HepG2 (cell line): Measurements from ENCODE around the gene HSPA1B. TPM values are rescaled to one million over a fixed set of nuclear protein-coding genes. Genes with fewer than 3 reads are reported as not detected.
A peak's percentile ranks its signal among the peaks of the same experiment; 100 is the strongest.

Experiments
- ARHGAP35 ChIP-seq: sonication (generic); formaldehyde crosslinking; IDR thresholded peaks from 2 replicates; pipeline ENCODE4 v1.9.0; 2022; ENCODE audit warnings: mild to moderate bottlenecking, inconsistent platforms, moderate library complexity, missing genetic modification reagents, borderline replicate concordance
- CENPT ChIP-seq: sonication (generic); formaldehyde crosslinking; IDR thresholded peaks from 2 replicates; pipeline ENCODE4 v1.8.0; 2022; ENCODE audit warnings: low read depth, mild to moderate bottlenecking, moderate library complexity, missing genetic modification reagents
- ERF ChIP-seq: IDR thresholded peaks from 2 replicates; pipeline ENCODE4 v1.6.1; 2018; ENCODE audit warnings: missing biosample characterization, missing genetic modification reagents
- GTF3A ChIP-seq: sonication (generic); formaldehyde crosslinking; conservative IDR thresholded peaks from 2 replicates; pipeline ENCODE4 v1.4.0; 2020; ENCODE audit warnings: mild to moderate bottlenecking, missing genetic modification reagents
- HDAC6 ChIP-seq: fragments of 200-600 bp; sonication (generic); IDR thresholded peaks from 2 replicates; pipeline ENCODE4 v1.7.0; 2017; ENCODE audit warnings: mild to moderate bottlenecking, antibody characterized with exemption, low read length, low read depth
- KDM4B ChIP-seq: sonication (generic); formaldehyde crosslinking; IDR thresholded peaks from 2 replicates; pipeline ENCODE4 v1.4.0; 2020; ENCODE audit warnings: missing genetic modification reagents
- MIXL1 ChIP-seq: IDR thresholded peaks from 2 replicates; pipeline ENCODE4 v1.6.1; 2016
- NFIC ChIP-seq: IDR thresholded peaks from 2 replicates; pipeline ENCODE4 v1.6.1; 2012; ENCODE audit warnings: mild to moderate bottlenecking, low read length, inconsistent platforms
- PAWR ChIP-seq: sonication (generic); formaldehyde crosslinking; IDR thresholded peaks from 2 replicates; pipeline ENCODE4 v1.4.0; 2020; ENCODE audit warnings: missing genetic modification reagents, mild to moderate bottlenecking, borderline replicate concordance
- PCBP1 ChIP-seq: fragments of 200-400 bp; formaldehyde crosslinking; IDR thresholded peaks from 2 replicates; pipeline ENCODE4 v1.6.1; 2017; ENCODE audit warnings: mild to moderate bottlenecking, low read depth, low read length, borderline replicate concordance
- RERE ChIP-seq: IDR thresholded peaks from 2 replicates; pipeline ENCODE4 v1.6.1; 2016; ENCODE audit warnings: low read depth, missing genetic modification reagents, missing compliant biosample characterization
- TAF15 ChIP-seq: fragments of 200-400 bp; formaldehyde crosslinking; IDR thresholded peaks from one replicate; pipeline ENCODE4 v1.6.1; 2018; ENCODE audit warnings: mild to moderate bottlenecking, low read depth, low read length; ENCODE audit not compliant: poor library complexity, severe bottlenecking
- YY1 ChIP-seq: IDR thresholded peaks from 2 replicates; pipeline ENCODE4 v1.6.1; 2011; ENCODE audit warnings: low read length, low read depth, moderate library complexity, mild to moderate bottlenecking; ENCODE audit not compliant: insufficient read depth, insufficient replicate concordance
- ZFP37 ChIP-seq: sonication (generic); formaldehyde crosslinking; IDR thresholded peaks from 2 replicates; pipeline ENCODE4 v1.4.0; 2020; ENCODE audit warnings: missing genetic modification reagents, borderline replicate concordance
- ZMYM4 ChIP-seq: sonication (generic); formaldehyde crosslinking; IDR thresholded peaks from 2 replicates; pipeline ENCODE4 v1.8.1; 2023; ENCODE audit warnings: mild to moderate bottlenecking, missing genetic modification reagents
- ZNF205 ChIP-seq: IDR thresholded peaks from 2 replicates; pipeline ENCODE4 v1.6.1; 2018; ENCODE audit warnings: missing biosample characterization, missing genetic modification reagents
- ZNF510 ChIP-seq: sonication (generic); formaldehyde crosslinking; IDR thresholded peaks from 2 replicates; pipeline ENCODE4 v1.4.0; 2020; ENCODE audit warnings: low read depth, mild to moderate bottlenecking, missing genetic modification reagents
- ZNF746 ChIP-seq: sonication (generic); formaldehyde crosslinking; IDR thresholded peaks from 2 replicates; pipeline ENCODE4 v1.8.0; 2022; ENCODE audit warnings: mild to moderate bottlenecking, missing genetic modification reagents
- polyA plus RNA-seq, 8 experiments: library from polyadenylated mRNA; depleted of rRNA in 3 of 8; stranded (reverse) in 7 of 8; unstranded in 1 of 8; fragments of >200 nt; fragmentation: Illumina TruSeq in 4 of 8; extraction: Trizol in 4 of 8; gene quantifications; 2 replicates each; pipeline versions ENCODE4 v1.2.1 to v1.2.3, GENCODE V29; 2011 to 2016; ENCODE audit warnings: low read depth in 4 of 8, missing spikeins in 1 of 8, mixed read lengths in 1 of 8; ENCODE audit not compliant: insufficient read depth in 1 of 8
- total RNA-seq, 5 experiments: library from RNA; depleted of rRNA; stranded (reverse); fragments of >200 nt; fragmentation: Illumina TruSeq; extraction: Trizol; gene quantifications; 2 replicates each; pipeline ENCODE4 v1.2.3, GENCODE V29; 2016; ENCODE audit warnings: low read depth in 1 of 5
- TF ChIP-seq, protein P1 (sequence below): sonication (generic); formaldehyde crosslinking; IDR thresholded peaks from 2 replicates; pipeline ENCODE4 v1.5.0; 2020; ENCODE audit warnings: missing genetic modification reagents, mild to moderate bottlenecking, borderline replicate concordance
- TF ChIP-seq, protein P2 (sequence below): sonication (generic); formaldehyde crosslinking; IDR thresholded peaks from 2 replicates; pipeline ENCODE4 v1.8.0; 2022; ENCODE audit warnings: mild to moderate bottlenecking, missing genetic modification reagents, moderate library complexity

HSPA1B gene
- total and polyA plus RNA-seq, 2 of the 13 experiments (the other 11 are each of a cell fraction or from before 2014, with no cell fraction given) = 26.0 to 186 TPM

DNA sequence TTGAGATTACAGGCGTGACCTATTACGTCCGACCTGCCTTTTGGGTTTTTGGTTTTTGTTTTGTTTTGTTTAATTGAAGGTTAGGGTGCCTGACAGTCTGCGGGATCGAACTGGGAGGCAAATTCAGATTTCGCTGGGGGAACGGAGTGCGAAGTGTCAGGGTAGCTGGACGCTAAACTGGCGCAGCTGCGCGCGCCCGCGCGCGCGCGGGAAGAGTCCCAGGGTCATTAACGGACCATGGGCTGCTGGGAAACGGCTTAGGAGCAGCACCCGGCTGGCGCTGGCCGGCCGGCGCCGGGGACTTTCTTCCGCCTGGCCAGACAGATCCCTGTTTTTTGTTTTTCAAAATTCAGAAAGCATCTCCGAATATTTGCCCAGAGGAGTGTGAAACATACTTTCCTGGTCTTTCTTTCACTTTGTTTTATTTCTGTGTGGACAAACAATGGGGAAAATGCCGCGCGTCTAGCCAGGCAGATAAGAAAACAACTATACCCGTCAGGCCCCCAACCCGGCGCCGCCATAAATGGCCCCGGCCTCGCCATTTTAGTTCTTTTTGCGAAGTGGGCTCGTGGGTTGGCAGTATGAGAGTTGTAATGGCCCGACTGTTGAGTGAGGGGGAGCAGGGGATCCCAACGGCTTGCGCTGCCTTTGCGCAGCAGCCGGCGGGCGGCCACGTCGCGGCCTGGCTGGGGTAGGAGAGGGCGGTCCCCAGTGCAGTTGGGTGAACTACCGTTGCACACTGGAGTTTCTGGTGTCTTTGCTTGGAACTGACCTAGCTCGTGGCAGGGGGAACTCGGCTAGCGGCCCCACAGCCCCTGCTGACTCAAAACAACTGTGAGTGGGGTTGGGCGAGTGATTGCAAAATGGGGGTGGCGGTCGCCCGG, 7.1 kb downstream of the HSPA1B start (continued):
- TF ChIP-seq, protein P1, sequence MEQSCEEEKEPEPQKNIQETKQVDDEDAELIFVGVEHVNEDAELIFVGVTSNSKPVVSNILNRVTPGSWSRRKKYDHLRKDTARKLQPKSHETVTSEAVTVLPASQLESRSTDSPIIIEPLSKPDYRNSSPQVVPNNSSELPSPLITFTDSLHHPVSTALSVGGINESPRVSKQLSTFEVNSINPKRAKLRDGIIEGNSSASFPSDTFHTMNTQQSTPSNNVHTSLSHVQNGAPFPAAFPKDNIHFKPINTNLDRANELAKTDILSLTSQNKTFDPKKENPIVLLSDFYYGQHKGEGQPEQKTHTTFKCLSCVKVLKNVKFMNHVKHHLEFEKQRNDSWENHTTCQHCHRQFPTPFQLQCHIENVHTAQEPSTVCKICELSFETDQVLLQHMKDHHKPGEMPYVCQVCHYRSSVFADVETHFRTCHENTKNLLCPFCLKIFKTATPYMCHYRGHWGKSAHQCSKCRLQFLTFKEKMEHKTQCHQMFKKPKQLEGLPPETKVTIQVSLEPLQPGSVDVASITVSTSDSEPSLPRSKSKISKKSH (CRISPR knock-in tag) = peak; percentile 78; the same call in 1 of the 2 replicates
- TF ChIP-seq ERF (CRISPR knock-in tag) = peak; percentile 79
- TF ChIP-seq KDM4B (CRISPR knock-in tag) = 0 out of 2 replicates have a peak, but pooled peaks have one; percentile 21
- peak; percentile 84 for TF ChIP-seq ZNF205 (CRISPR knock-in tag)
- TF ChIP-seq ZFP37 = 0 out of 2 replicates have a peak, but pooled peaks have one; percentile 59
- TF ChIP-seq ZNF746 (CRISPR knock-in tag) = no peak
- TF ChIP-seq GTF3A (CRISPR knock-in tag) = 0 out of 2 replicates have a peak, but pooled peaks have one; percentile 71
- peak; percentile 89; the same call in 1 of the 2 replicates for TF ChIP-seq HDAC6
- TF ChIP-seq TAF15 = peak; percentile 72
- 0 out of 2 replicates have a peak, but pooled peaks have one; percentile 45 for TF ChIP-seq ZNF510 (CRISPR knock-in tag)
- no peak for TF ChIP-seq PAWR
- no peak for TF ChIP-seq CENPT (CRISPR knock-in tag)
- TF ChIP-seq YY1 = peak; percentile 98
- TF ChIP-seq RERE (CRISPR knock-in tag) = peak; percentile 65; the same call in 1 of the 2 replicates
- TF ChIP-seq ZMYM4 (CRISPR knock-in tag) = peak; percentile 80
- no peak for TF ChIP-seq PCBP1
- TF ChIP-seq NFIC = peak; percentile 53; the same call in 1 of the 2 replicates
- TF ChIP-seq ARHGAP35 = no peak; the same call in 1 of the 2 replicates
- no peak; the same call in 1 of the 2 replicates for TF ChIP-seq MIXL1 (CRISPR knock-in tag)
- TF ChIP-seq, protein P2, sequence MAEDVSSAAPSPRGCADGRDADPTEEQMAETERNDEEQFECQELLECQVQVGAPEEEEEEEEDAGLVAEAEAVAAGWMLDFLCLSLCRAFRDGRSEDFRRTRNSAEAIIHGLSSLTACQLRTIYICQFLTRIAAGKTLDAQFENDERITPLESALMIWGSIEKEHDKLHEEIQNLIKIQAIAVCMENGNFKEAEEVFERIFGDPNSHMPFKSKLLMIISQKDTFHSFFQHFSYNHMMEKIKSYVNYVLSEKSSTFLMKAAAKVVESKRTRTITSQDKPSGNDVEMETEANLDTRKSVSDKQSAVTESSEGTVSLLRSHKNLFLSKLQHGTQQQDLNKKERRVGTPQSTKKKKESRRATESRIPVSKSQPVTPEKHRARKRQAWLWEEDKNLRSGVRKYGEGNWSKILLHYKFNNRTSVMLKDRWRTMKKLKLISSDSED (CRISPR knock-in tag) = no peak
